HG03095 (cell line): ENCODE measurements around the gene HADH.
A peak's percentile ranks its signal among the peaks of the same experiment; 100 is the strongest.
"Not testable (repeated sequence)": the region's sequence is repeated elsewhere in the genome, so short reads cannot be mapped to it uniquely, and the experiment has no call there.

ENCODE experiments used
- ATAC-seq: cut with Tn5 transposase; IDR thresholded peaks from one replicate; pipeline ENCODE4 v1.9.1; 2021; ENCODE audit warnings: moderate library complexity; ENCODE audit not compliant: unreplicated experiment

Gene HADH

DNA sequence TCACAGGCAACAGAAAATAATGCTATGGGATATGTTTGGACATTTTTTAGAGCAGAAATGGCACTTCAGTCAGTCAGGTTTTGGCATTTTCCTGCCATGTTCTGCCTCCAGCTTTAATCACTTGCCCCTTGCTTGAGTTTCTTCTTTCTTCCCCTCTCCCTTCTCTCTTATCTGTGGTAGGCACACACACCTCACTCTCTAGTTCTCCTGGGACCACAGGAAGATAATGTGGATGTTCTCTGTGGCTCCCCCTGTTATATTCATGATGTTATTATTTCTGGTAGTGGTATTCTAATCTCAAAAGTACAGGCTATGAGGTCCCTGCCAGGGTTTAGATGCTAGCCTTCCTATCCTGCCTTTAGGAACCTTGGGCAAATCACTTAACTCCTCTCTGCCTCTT lies 5.2 kb downstream of the HADH start:
- ATAC-seq, result no peak

DNA sequence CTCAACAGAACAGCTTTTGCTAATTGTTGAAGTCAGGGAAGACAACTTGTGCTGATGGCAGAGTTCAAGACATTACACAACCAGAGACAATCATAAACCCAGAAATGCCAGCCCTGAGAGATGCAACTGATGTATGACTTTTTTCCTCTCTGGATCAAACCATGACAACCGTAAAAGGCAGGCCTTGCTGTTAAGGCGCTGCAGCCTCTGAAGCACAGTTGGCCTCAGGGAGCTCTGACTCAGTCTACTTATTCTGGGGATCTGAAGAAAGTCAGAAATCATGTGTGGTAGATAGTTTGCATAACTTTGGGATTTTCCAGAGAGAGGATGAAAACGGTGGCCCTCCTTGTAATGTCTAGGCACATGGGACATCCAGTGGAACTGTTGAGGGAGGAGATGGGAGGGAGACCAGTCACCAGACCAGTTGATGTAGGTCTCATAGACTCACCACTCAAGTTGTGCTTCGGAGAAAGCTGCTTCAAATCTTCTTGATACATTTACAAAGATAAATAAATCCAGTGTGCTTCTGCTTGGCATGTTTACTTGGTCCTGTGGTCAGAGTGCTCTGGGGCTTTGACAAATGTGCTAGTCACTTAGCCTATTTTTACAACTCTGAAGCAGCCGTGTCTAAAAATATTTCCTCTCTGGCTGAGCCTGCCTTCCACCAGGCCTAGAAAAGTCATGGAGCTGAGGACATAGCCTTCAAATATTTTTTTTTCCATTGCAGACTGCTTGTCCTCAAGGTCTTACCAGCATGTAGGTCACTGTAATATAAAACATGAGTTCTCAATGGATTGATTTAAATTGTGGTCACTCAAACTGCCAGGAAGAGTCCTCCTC lies 7.5 kb downstream of the HADH start:
- ATAC-seq, result no peak

DNA sequence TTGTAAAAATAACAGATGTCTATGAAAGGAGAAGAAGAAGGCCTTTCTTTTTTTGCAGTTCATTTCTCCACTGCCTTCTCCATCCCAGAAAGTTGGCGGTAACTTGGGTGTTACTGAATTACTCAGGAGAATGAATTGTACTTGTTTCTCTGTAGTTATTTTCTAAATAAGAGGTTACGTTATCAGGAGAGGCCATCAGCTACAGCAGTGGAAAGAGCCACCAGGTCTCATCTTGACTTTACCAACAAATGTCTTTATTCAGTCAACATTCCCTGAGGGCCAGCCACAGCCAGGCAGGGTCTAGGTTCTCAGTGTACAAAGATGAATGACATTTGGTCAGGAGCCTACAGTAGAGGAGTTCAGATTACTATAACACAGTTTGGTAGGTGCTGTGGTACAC lies 8.1 kb downstream of the HADH start:
- ATAC-seq, result no peak

DNA sequence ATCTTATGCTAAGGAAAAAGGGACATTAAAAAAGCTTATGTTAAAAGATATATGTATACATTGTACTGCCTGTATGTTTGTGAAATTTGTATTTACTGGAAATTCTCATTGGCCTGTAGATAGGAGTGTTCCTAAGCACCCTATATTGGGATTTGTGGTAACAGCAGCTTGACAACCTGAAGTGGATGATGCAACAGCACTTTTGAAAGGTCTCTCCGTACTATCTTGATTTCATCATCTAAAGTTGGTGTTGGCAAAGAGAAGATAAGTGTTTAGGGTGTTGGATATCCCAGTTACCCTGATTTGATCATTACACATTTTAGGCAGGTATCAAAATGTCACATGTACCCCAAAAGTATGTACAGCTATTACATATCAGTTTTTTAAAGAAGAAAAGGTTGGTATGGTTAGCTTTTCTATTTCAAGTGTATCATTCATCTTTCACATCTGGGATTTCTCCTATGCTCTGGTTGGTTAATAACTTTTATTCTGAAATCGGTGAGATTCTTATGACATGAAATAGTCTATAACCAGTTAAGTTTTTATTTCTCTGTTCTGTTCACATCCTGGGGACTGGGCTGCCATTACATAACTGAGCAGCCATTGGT lies 10.3 kb downstream of the HADH start:
- no peak for ATAC-seq

DNA sequence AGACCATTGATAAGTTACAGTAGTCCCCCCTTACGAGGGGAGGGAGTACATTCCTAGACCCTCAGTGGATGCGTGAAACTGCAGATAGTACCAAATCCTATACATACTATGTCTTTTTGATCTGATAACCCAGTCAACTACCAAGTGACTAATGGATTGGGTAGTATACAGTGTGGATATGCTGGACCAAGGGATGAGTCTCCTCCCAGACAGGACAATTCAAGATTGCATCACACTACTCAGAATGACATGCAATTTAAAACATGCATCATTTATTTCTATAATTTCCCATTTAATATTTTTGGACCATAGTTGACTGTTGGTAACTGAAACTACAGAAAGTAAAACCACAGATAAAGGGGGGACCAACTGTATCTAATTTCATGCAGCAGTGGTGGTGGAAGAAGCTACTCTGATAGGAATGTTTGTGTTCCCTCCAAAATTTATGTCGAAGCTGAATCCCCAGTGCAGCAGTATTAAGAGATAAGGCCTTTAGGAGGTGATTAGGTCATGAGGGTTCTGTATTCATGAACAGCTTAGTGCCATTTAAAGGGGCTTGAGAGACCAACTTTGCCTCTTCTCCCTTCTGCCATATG lies 11.9 kb downstream of the HADH start:
- no peak for ATAC-seq

DNA sequence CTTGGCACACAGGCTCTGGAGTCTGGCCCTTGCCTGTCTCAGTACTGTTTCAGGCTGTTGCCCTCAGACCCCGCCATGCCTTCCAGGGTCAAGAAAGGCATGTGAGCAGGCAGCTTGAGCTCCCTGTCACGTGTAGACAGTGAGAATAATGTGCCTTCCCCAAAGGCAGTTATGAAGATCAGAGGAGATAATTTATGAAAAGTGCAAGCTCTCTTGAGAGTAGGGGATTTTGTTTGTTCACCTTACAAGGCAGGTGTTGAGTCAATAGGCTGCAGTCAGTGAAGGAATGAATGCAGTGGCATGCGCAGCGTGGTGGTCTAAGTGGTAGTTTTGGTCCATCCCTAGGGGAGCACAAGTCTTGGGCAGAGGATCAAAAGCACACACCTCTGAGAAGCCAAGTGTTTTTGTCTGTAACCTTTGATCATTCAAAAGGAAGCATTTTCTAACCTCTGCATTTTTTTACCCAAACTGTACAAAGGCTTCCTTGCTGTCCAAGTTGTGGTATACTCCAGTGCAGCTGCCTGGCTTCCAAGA lies 14.4 kb downstream of the HADH start:
- ATAC-seq, result no peak

DNA sequence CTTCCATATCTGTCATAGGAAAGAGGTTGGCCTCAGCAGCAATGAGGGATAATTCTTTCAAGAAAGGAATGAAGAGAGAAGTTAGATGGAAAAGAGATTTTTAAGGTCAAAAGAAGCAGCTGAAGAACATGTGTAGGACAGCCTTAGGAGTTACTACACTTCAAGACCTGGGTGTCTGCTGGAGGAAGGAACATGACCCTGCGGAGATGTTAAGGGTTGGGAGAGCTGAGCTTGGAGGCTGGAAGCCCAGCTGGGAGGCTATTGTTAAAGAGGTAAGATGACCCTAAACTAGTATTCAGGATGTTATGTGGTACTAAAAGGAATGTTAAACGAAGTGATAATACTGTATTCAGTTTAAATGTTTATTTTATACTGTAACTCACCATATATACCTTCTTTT lies 15.0 kb downstream of the HADH start:
- no peak for ATAC-seq

DNA sequence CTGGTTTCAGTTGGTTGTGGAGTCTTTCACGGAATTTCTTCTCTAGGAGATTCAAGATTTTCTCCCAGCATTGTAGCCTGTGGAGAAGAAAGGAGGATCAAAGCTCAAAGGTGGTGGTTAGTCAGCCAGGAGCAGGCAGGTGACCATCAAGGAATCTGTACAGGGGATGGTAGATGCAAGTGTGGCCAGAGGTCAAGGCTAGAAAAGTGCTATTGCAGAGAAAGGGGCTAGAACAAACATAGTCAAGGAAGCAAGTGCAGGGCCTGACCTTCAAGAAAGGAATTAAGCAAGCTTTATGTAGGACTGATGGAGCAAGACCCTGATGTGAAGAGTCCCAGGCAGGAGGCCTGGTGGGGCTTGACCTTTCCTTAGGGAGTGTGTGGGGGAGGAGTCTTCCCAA lies 16.1 kb downstream of the HADH start:
- ATAC-seq, result no peak

DNA sequence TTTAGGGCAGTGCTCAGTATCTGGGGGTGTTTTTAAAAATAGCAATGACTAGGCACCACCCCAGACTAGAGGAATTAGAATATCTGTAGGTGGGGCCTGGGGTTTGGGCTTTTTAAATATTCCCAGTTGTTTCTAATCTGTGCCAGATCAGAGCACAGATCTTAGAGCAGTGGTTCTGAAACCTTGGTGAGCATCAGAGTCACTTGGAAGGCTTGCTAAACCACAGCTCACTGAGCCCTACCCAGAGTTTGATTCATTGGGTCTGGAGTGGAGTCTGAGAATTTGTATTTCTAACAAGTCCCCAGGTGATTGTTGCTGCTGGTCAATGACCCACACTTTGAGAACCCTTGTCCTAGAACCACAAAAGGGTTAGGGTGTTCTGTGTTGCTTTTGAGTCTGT lies 16.7 kb downstream of the HADH start:
- no peak for ATAC-seq

DNA sequence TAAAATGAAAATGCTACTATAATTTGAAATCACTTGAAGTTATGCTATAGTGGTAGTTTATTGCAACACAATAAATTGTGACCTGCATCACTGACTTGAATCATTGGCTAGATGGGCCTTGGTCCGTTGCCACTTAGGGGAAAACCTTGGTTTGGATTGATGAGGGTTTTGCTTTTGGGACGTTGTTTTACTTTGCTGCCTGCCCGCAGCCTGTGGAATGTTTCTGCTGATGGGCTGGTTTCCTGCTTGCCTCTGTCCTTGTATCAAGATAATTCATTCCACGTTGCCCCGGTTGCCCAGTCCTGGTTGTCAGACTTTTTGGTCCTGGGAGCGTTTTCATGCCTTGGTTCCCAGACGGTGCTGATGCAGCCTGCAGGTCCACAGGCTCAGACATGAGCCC lies 18.3 kb downstream of the HADH start:
- ATAC-seq, result no peak

DNA sequence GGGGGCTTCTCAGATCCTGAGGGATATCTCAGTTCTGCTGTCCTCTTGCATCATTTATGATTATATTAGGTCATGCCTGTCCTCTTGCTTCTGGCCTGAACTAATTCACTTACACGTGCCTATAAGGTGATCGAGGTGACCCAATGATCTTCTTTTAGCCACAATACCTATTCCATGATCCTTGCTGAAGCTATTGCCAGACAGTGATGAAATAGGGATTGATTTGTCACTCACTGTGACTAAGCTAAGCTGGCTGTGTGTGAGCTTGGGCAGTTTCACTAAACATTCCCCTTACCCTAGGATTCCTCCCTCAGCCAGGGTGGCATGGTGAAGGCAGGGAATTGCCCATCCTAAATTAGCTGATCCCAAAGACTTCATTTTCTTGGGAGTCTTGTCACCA lies 19.0 kb downstream of the HADH start:
- no peak for ATAC-seq

DNA sequence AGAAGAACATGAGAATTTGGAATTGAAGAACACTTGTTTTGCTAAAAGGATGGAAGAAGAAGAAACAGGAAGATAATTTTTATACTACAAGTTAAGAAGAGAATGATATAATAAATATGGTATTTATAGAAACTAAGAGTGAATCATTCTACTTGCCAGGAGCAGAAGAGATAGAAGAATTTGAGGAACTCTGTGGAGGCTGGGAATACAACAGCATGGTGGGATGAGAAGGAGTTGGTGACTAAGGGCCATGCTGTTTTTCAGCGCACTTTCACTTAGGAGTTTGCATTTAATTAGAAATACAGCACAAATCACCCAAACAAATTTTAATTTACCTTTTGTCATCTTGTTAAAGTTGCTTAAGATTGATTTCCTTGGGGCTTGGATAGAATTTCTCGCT lies 20.5 kb downstream of the HADH start:
- no peak for ATAC-seq

DNA sequence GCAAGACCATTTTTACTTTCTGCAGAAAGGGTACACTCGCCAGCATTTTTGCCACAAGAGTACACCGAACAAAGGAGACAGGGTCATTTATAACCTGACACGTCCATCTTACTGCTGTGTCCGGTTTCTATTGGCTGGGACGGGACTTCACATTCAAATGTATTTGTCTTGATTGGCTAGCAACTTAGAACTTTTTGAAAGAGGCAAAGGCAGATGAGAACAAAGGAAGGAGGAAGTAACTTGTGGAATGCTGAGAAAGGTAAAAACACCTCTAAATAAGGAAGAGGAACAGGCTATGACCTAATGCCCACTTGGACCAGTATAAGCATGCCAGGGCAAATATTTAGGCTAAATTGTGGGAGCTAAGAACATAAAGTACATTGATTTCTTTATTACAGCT lies 22.7 kb downstream of the HADH start:
- ATAC-seq, result not testable (repeated sequence)

DNA sequence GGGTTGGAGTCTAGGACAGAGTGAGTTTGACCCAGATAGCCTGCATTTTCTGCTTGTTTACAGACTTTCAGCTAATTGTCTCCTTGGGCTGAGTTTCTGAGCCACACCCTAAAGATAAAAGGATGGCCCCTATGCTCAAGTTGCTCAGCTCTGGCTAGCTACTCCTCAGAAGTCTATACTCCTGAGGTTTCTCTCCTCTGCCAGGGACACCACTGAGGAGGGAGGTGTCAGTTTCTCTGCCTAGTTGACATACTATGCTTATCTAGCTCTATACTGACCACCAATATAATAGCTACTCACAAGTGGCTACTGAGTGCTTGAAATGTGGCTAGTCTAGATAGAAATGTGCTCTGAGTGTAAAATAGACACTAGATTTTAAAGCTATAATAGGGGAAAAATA lies 23.6 kb downstream of the HADH start:
- ATAC-seq, result no peak

DNA sequence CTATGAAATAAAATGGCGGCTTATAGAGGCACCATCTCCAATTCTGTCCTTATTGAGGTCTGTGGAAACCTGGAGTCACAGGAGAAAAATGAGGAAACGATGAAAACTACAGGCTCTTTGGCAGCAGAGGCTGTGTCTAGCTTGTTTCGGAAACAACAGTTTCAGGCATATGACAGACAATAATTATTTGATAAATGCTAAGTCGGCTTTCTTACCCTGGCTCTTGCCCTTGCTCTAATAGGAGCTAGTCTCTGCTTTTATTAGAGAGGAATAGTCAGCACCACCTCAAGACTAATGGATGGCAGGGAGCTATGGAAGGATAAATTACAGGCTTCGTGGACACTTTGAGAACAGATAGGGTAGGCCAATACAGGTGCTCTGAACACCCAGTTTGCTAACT lies 24.3 kb downstream of the HADH start:
- no peak for ATAC-seq

DNA sequence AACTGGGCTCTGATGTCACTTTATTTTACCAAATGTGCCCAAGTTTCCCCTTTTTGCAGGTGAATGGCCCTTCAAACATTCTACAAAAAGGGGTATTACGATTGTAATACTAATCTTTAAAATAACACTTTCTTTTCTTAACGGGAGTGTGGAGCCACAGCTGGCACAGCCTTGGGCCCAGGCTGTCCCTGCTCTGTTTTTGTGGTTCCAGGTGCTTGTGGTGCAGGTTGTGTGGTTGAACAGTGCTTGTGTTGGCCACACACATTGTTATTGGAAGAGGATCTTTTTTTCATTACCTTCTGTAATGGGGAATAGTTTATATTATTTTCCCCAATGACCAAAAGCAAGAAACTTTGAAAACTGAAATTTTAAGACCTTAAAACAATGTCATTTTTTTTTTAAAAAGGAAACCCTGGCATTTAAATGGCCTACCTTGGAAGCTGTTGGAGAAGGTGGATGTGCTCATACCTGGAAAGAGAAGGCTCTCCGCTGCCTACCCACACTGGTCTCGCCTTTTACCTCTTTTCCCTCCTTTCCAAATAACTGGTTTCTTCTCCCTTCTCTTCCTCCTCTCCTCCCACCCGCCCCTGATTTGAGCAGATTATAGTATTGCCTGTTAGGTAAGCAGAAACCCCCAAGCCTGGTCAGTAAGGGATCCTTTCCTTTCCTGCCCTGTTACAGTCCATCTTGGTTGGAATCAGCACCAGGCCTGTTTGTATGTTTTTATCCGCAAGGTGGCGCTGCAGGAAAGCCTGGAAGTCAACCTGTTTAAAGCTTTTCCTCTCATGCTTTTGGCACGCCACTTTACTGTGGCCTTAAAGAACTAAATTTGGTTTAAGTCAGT lies 28.6 kb downstream of the HADH start:
- peak; percentile 77 for ATAC-seq

DNA sequence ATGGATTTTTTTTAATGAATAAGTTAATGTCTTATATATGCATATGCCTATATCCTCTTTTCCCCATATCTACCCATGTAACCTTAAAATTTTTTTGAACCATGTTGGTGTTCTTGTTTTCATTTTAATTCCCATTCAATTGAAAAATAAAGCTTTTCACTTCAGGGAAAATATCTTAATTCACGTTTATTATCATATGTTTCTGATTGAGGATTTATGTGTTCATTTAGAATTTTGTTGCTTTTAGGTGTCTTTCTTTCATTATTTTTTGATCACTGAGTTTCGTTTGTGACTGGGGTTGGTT lies 29.1 kb downstream of the HADH start:
- ATAC-seq, result no peak

DNA sequence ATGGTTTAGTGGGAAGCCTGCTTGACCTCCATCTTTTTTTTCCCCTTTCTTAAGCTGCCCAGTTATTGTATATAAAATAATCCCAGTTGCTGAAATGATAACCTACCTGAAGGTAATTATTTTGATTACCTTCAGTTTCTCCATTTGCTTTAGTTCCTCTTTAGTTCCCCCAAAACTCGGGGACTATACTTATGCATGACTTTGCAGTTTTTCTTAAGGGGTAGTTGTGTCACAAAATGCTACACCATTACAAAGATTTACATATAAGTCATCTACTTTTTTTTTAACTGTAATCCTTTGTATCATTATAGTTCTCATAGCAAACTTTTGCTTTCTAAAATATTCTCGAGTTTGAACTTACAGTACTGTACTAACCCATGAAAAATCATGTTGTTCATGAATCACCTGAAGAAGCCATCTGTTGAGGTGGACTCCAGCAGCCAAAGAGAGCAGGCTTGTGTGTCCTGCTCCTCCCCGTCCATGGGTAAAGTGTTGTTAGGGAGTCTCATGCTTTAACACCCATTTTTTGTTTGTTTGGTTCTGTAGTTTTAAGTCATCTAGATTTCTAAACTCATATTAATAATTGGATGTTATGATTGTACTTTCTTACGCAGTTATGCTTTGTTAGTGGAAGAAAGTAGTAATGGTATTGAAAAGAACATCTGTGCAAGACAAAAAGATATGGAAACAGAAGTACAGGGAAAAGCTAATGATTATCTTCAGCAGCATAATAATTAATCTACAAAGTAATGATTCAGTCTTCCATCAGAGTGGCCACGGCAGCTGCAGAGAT lies 34.6 kb downstream of the HADH start:
- no peak for ATAC-seq

DNA sequence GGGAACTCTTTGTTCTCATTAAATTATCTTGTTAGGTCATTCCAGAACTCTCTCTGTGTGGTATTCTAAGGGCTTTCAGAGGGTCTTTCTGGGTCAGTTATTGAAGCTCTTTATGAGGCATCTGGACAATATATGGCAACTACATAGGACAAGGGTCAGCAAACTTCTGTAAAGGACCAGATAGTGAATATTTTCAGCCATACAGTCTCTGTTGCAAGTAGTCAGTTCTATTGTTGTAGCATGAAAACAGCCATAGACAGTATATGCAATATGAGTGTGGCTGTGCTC lies 35.1 kb downstream of the HADH start:
- no peak for ATAC-seq

DNA sequence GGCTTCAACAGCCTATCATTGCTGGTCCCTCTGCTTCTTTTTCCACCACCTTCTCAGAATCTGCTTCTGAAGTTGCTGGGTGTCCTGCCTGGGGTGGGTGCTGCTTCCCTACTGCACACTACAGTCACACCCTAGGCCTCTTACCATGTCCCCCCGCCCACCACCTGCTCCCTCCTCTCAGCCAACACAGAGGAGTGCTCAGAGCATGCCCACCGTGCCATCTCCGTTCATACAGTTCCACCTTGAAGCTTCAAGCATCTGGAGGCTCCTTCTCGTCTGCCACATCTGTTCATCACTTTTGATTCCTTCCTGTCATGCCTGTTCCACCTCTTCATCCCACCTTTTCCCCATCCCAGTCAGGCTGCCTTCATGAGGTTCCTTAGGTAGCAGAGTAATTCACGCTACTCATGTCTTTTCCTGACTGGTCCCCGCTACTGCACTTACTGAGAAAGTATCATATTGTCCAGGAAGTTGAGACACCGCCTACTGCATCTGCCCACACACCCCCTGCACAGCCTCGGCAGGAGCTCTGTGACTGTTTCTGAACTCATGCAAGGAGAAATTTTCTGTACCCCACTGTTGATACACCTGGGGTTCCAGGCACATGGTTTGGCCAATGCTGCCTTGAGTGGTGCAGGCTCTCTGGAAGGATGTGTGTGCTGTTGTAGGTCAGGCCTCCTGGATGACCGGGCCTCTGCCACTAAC lies 39.5 kb downstream of the HADH start:
- ATAC-seq, result no peak
